HG03571 (cell line): Measurements from ENCODE around the gene SNRPB.

Experiments used
- ATAC-seq: cut with Tn5 transposase; IDR thresholded peaks from one replicate; pipeline ENCODE4 v1.9.1; 2021; ENCODE audit not compliant: unreplicated experiment

Gene SNRPB

GRCh38 chr20:2430538-2430937 is 40.1 kb downstream of the SNRPB start:
- ATAC-seq = no peak

- no peak for ATAC-seq
These were observed 41.5 kb downstream of the SNRPB start for GRCh38 chr20:2429051-2429450.

- no peak for ATAC-seq
These were observed 49.3 kb downstream of the SNRPB start for GRCh38 chr20:2421247-2421646.

GRCh38 chr20:2420510-2420909 is 50.1 kb downstream of the SNRPB start:
- no peak for ATAC-seq

GRCh38 chr20:2418388-2418787 is 52.2 kb downstream of the SNRPB start:
- ATAC-seq = no peak

- ATAC-seq = no peak
These were observed 53.4 kb downstream of the SNRPB start for GRCh38 chr20:2417213-2417541.

GRCh38 chr20:2416541-2417212 is 53.9 kb downstream of the SNRPB start:
- no peak for ATAC-seq
